NCI-H1092 (cell line): Measurements from ENCODE around the gene NUDT16L1.
A peak's percentile ranks its signal among the peaks of the same experiment; 100 is the strongest.

ENCODE experiments used
- DNase-seq: peaks from one replicate; lab custom pipeline; 2025; lab: John Stamatoyannopoulos, UW

The NUDT16L1 gene

DNA sequence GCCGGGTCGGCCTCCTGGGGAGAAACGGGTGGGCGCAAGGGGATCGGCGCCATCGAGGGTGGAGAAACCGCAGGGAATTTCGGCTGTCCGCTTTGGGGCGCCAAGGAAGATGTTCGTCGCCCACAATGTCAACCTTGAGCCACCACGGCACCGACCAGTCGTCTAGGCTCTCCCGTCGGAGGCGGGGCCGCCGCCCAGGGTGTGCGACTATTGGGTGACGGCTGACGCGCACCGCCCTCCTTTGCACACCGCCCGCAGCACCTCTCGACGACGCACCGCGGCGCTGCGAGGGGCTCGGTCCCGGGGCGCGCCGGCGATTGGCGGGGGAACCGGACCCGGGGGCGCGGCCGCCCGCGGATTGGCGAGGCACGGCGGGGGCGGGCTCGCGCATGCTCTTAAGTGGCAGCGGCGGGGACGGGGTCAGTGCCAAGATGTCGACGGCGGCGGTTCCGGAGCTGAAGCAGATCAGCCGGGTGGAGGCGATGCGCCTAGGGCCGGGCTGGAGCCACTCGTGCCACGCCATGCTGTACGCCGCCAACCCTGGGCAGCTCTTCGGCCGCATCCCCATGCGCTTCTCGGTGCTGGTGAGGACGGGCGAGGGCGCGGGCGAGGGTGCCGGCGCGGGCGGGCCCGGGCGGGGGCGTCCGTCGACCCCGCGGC lies at the start of gene NUDT16L1:
NUDT16L1 (plus strand) TSS at position 267 of the 660 bp plus-strand sequence; CDS start at position 432, 165 bp downstream.
- peak; percentile 95 for DNase-seq

DNA sequence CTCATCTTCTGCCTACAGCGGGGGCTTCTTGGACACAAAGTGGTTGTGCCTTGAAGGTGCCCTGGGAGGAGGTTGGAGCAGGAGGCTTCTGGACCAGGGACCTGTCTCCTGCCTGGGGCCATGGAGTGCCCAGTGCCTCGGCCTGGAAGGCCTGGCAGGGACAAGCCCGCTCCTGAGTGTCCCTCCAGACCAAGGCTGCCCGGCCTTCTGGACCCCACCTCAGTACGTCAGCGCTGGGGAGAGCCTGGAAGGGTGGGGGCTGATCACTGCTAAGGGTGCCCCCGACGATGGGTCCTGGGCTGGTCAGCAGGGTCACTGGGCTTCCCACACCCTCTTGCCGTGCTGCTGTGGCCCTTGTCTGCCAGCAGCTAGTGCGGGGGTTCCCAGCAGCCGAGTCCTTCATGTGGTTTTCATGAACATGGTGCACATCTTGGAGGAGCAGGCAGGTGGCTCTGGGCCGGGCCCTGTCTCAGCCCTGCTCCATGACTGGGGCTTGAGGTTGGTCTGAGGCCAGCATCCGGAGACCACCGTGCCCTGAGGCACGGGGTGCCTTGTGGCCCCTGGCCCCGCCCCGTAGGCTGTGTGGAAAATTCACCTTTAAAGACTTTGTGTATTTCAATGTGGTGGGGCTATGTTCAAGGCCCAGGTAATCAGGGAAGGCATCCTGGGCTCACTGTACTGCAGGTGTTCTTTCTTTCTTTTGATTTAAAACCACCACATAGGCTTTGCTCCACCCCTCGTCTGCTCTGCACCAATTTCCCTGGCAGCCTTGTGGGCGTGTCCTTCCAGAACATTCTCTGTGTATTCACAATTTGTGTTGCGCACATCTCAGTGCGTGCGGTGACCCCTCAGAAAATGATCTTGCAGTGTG lies 46.4 kb upstream of the NUDT16L1 start:
- no peak for DNase-seq

DNA sequence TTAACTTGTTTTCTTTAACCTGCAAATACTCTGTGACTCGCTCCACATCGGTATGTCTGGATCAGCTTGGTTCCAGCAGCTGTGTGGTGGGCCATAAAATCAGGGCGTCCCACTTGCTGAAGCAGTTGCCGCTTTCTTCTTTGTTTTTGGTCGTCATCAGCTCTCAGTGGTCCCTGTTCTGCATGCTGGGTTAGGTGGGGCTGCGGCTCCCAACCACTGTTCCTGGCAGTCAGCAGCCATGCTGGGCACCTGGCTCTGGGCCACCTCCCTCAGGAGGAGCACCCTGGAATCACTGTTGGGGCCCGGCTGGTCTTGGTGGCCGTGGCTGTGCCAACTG lies 45.8 kb upstream of the NUDT16L1 start:
- no peak for DNase-seq

DNA sequence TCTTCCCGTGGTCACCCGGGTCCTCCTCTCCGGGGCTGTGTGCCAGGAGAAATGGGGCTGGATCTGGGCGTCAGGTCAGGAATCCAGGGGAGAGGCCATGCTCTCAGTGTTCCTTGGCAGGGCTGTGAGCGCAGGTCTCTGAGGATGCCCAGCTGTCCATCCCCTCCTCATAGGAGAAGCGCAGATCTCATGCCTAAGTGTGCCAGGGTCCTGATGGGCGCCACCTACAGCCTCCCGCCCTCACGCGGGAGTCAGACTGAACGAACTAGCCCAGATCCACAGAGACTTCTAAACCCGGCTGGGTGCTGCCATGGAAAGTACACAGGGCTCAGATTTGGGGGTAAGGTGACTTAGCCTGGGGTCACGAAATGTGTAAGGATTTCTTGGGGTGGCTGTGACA lies 44.4 kb upstream of the NUDT16L1 start:
- DNase-seq = no peak

DNA sequence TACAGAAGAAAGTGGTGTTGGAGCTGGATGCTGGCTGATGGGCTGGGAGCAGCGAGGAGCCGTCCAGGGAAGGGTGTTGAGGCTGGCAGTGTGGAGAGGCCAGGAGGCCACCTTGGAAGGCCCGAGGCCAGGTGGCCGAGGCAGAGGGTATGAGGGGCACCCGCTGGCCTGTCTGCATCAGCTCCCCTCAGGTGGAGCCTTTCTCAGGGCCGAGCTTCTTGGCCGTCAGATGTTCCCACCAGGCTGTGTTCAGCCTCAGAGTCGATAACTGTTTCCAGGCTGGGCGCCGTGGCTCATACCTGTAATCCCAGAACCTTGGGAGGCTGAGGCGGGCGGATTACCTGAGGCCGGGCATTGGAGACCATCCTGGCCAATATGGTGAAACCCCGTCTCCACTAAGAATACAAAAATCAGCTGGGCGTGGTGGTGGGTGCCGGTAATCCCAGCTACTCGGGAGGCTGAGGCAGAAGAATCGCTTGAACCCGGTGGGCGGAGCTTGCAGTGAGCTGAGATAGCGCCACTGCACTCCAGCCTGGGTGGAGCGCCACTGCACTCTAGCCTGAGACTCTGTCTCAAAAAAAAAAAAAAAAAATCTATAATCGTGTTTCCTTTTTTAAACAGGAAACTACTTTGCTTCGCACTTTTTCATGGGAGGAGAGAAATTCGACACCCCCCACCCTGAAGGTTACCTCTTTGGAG lies 43.5 kb upstream of the NUDT16L1 start:
- no peak for DNase-seq

DNA sequence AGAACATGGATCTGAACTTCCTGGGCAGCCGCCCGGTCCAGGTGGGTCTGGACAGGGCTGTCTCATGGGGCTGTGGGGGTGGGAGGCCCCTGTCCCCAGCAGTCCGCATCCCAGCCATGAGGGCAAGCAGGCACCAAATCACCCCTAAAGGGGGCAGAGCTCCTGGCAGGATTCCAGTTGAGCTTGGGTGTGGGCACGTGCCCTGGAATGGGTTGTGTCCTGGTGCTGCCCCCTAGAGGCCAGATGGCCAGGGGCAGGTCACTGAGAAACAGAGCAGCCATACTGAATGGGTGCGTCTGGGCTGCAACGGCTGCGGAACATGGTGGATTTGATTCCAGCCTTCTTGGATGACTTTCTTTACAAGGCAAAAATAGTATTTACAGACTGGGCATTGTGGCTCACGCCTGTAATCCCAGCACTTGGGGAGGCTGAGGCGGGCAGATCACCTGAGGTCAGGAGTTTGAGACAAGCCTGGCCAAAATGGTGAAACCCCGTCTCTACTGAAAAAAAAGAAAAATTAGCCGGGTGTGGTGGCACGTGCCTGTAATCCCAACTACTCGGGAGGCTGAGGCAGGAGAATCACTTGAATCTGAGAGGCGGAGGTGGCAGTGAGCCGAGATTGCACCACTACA lies 42.8 kb upstream of the NUDT16L1 start:
- peak; percentile 45 for DNase-seq

DNA sequence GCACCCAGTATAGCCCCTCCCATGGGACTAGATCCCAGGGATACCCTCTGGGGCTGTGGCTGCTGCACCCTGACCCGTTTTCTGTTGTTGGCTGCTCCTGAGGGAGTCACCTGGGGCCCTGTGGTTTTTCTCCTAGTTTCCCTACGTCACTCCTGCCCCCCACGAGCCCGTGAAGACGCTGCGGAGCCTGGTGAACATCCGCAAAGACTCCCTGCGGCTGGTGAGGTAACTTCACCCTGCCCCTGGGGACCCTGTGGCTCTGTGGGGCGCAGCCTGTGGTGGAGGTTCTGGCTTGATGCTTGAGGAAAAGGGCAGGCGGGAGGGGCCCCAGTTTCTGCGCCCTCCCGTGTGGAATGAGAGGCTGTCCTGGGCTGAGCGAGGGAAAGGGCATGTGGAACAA lies 41.5 kb upstream of the NUDT16L1 start:
- no peak for DNase-seq

DNA sequence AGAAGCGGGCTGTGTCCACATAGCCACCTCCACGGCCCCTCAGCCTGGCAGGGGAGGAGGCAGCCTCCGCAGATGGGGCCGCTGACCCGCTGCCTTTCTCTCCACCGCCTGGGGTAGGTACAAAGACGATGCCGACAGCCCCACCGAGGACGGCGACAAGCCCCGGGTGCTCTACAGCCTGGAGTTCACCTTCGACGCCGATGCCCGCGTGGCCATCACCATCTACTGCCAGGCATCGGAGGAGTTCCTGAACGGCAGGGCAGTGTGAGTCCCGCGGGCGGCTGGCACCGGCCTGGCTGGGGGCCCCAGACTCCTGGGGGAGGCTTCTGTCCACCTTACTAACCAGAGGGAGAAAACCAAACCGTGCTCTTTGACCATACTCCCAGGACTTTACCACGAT lies 40.8 kb upstream of the NUDT16L1 start:
- no peak for DNase-seq

DNA sequence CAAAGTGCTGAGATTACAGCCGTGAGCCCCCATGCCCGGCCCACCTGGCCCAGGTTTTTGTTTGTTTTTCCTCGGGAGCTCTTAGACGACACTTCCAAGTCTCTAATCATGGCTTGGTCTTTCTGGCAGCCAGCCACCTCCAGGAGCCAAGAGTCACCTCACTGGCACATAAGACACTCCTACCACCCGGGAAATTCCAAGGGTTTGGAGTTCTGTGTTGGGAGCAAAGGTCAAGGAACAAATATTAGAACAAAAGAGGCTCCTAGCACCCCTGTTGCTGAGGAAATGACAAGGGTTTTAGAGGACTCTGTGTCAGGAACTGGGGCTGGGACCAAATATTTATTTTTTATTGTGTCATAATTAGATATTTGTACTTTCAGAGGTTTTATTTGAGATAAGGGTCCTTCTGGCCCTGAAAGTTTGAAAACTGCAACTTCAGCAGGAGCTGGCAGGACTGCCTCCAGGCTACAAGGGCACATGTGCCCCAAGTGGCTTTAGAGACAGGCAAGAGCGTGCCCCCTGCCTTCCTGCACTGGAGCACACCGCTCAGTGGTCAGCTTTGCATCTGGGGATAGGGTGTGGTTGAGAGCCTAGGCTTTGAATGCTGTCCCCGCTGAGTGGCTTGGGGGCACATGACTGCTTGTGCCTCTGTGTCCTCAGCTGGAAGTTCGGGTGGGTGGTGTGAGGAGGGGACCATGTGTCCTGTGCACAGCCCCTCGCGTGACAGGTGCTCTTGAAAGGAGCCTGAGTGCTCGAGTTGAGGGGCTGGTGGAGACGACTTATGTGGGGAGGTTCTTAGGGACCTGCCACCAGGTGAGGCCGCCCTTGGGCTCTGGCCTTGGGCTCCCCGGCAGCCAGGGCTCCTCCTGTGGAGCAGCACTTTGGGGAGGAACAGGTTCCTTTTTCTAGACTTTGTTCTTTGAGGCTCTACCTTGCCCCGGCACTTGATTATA lies 39.1 kb upstream of the NUDT16L1 start:
- DNase-seq = no peak

DNA sequence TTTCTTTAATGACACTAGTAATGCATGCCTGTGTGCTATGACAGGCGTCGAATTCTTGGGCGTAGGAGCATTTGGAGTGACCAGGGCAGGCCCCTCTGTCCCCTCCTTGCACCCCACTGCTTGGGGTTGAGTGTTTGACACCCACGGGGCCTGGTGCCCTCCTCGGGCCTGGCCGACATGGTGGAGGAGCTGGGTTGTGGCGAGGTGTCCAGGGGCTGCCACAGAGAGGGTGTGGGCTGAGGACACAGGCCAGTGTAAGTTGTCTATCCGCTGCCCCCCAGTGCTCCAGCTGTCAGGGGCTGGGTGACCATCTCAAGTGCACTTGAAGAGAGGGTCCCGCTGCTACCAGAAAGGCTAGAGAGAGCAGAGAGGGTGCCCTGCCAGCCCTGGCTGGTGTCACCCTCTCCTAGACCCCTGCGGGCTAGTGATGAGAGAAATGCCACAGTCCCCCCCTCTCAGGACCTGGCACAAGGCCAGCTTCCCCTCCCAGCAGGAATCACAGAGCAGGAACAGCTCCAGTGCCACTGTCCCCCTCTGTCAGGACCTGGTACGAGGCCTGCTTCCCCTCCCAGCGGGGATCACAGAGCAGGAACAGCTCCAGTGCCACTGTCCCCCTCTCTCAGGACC lies 38.3 kb upstream of the NUDT16L1 start:
- DNase-seq = no peak

DNA sequence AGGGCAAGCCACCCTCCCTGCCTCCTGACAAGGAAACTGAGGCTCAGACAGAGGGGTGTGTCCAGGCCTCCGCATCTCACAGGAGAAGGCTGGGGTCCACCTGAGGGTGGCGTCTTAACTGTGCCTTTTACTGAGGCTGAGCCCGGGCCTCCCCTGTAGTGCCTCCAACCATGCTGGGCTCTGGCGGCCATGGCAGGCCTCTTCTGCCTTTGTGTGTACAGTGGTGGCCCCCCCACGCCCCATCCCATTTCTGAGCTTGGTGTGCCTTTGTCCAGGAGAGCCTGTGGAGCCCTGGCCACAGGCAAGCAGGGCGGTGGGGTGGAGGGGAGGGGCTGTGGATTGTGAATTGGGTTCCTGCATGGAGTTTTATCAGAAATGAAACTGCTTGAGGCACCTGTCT lies 37.6 kb upstream of the NUDT16L1 start:
- no peak for DNase-seq

DNA sequence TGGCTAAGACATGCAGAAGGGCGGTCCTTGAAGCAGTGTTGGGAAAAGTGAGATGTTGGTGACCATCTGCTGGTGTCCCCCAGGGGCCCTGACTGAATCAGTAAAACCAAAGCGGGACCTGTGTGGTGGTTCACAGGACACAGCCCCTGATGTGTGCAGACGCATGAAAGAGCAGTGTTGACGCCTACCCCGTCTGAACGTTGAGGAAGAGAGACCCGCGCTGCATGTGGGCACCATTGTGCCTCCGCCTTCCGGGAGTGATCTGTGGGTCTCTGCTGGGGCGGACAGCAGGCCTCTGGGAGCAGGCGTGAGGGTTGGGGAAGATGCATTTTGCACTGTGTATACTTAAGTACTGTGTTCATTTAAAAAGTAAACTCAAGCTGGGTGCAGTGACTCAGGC lies 37.1 kb upstream of the NUDT16L1 start:
- DNase-seq = no peak

DNA sequence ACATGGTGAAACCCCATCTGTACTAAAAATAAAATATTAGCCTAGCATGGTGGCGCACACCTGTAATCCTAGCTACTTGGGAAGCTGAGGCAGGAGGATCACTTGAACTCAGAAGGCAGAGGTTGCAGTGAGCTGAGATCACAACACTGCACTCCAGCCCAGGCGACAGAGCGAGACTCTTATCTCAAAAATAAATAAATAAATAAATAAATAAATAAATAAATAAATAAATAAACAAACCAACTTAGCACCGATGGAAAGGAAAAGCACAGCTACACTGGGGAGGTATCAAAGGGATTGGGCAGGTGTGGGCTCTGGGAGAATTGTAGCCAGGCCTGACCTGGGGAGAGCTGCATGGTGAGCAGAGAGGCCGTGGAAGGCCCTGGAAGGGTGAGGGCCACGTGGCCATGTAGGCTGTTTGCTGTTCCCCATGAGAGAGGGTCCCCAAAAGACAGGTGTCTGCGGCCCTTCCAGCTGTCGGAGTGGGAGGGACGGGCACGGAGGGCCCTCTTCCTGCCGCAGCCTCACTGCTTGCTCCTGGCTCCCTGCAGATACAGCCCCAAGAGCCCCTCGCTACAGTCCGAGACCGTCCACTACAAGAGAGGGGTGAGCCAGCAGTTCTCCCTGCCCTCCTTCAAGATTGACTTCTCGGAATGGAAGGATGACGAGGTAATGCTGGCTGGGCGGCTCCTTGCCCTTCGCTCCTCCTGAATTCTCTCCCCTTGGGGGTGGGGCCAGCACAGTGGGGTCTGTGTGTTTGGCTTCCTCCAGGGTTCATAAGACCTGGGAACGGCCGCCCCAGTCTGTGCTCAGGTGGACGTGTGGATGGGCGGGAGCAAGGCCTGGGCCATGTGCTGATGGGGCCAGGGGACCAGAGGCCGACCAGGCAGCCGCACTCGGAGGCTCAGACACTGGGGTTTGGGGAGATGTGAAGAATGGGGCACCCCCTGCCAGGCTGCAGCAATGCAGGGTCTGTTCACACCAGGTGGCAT lies 36.4 kb upstream of the NUDT16L1 start:
- DNase-seq = no peak

DNA sequence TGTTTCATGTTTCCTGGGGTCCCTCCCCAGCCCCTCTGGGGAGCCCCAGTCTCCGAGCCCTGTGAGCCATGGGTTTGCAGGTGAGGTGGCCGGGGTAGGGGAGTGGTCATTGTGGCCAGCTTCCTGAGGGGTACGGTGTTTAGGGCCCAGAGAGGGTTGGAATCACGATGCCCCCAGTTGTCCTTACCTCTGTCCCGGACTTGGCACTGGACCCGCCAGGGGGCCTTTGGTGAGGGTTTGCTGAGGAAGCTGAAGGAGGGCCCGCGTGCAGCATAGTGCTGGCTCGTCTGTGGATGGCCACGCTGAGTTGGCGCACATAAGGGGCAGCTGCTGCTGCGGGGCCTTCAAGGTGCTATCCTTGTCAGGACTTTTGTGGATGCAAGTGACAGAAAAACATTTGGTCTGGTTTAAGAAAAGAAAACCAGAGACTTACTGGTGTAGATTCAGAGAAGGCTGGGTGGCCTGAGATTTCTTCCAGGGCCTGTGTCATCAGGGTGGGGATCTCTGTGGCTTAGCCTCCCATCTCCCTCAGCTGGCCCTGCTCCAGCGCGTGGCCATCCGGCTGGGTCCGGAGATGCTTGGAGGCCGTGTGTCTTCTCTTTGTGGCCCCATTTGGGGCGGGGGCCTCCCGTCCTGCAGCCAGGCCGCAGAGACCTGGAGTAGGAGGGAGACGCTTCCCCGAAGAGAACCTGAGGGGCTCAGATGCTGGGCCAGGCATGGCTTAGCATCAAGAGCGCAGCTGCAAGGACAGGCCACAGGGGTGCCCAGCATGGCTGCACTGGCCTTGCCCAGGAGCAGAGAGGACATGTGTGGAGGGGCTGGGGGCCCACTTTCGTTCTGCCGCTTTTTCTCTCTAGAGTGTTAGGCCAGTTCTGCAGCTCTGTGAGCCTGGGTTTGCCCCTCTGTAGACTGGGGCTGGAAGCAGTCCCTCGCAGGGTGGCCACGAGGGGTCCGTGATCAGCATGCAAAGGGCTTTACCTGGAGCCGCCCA lies 33.7 kb upstream of the NUDT16L1 start:
- DNase-seq = no peak

DNA sequence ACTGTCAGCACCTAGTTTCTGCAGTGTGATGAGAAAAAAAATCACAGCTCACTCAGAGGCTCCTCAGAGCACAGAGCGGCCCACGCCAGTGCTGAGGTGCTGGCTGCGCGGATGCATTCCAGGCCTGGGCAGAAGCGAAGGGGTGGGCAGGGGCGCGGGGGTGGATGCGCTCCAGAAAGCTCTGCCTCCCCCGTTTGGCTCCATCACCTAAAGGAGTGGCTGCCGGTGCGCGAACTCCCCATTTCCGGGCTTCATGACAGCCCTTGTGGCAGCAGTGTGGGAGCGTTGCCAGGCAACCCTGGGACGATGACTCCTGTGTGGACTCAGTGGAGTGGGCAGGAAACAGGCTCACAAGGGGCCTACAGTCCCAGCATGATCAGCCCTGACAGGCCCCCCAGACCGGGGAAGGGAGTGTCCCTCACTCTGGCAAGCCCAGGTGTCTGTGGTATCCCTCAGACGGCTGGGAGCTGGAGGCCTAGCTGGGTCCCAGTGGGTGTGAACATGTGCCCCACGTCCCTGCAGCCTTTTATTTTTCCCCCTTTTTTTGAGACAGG lies 32.8 kb upstream of the NUDT16L1 start:
- DNase-seq = peak; percentile 93

DNA sequence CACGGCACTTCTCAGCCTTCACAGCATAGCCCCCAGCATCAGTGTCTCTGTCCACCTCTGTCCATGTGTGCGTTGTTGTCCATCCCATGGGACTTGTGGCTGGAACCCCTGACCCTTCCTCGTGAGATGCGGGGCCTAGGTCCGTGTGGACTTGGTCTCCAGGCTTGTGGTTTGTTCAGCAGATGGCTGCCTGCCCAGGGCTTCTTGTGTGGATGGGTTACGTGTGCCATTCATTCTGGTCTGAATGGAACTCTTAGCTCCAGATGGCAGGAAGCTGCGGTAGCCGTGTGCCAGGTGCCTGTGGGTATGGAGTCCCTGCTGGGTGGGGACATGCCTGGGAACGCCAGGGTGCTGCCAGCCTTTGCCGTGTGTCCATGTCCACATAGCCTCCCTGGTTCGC lies 31.7 kb upstream of the NUDT16L1 start:
- peak; percentile 94 for DNase-seq

DNA sequence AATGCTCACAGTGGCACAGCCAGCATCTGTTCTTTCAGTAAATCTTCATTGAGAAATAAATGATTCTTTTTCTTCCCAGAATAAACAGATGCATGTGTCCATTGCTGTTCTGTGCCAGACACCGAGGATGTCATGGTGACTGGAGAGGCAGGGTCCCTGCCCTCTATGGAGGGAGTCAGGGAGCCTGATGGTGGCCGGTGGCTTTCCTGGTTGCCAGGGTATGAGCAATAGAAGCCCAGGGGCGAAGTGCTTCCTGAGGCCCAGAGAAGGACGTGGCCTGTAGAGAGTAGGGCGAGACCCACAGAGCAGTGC lies 29.9 kb upstream of the NUDT16L1 start:
- no peak for DNase-seq

DNA sequence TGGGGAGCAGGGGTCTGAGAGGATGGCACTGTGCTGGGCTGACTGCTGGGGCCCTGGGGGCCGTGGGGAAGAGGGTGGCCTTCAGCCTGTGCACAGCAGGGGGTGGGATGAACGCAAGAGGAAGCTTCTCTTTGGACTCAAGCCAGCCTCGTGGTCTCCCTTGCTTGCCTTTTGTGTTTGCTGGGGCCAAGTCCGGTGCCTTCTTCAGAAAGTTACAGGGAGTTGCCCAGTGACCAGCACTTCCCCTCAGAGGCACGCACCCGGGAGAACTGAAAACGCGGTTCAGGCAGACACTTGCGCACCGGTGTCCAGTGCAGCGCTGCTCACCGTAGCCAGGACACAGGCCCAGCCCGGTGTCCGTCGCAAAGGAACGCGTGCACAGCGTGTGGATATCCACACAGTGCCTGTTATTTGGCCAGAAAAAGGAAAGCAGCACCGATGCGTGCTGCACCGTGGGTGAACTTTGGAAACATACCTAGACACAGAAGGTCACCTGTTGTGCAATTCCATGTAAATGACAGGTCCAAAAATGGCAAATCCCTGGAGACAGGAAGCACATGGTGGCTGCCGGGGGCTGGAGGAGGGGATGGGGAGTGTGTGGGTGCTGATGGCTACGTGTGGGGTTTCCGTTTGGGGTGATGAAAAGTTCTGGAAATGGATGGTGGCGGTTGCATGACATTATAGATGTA lies 29.4 kb upstream of the NUDT16L1 start:
- peak; percentile 21 for DNase-seq
